Suprapubic skin (tissue), 4 donors: ENCODE data around the gene C17orf78. TPM values are rescaled to one million over a fixed set of nuclear protein-coding genes. Genes with fewer than 3 reads are reported as not detected.
"Not testable (repeated sequence)": the region's sequence is repeated elsewhere in the genome, so short reads cannot be mapped to it uniquely, and the experiment has no call there.

Experiments used
- DNase-seq, 2 donors: peaks; one replicate each; pipeline ENCODE4 v3.0.0-alpha.2; 2019; ENCODE audit warnings: low spot score in 2 of 2
- H3K27ac ChIP-seq: fragments of 200-600 bp; sonication (generic); one replicate; pipeline ENCODE4 v1.5.1; 2019
- H3K27me3 ChIP-seq: fragments of 200-600 bp; sonication (generic); one replicate; pipeline ENCODE4 v1.5.1; 2019
- H3K36me3 ChIP-seq: fragments of 200-600 bp; sonication (generic); one replicate; pipeline ENCODE4 v1.5.1; 2019
- H3K4me1 ChIP-seq: fragments of 200-600 bp; sonication (generic); one replicate; pipeline ENCODE4 v1.5.1; 2019
- H3K4me3 ChIP-seq: fragments of 200-600 bp; sonication (generic); one replicate; pipeline ENCODE4 v1.5.1; 2019; ENCODE audit warnings: mild to moderate bottlenecking
- H3K9me3 ChIP-seq: fragments of 200-600 bp; sonication (generic); one replicate; pipeline ENCODE4 v1.5.1; 2019
- CTCF ChIP-seq, 2 donors: fragments of 200-600 bp in 1 of 2; fragments of 450-650 bp in 1 of 2; sonication (generic) in 1 of 2; IDR thresholded peaks; one replicate each; pipeline ENCODE4 v1.5.1; 2016 to 2019; ENCODE audit warnings: antibody characterized with exemption in 2 of 2, mild to moderate bottlenecking in 1 of 2, moderate library complexity in 1 of 2
- EP300 ChIP-seq: sonication (generic); formaldehyde crosslinking; IDR thresholded peaks from one replicate; pipeline ENCODE4 v1.6.1; 2017; ENCODE audit warnings: antibody characterized with exemption
- POLR2A ChIP-seq, 2 donors: fragments of 450-650 bp; IDR thresholded peaks; one replicate each; pipeline ENCODE4 v1.6.1; 2017; ENCODE audit warnings: antibody characterized with exemption in 2 of 2, mild to moderate bottlenecking in 2 of 2, moderate library complexity in 2 of 2
- POLR2AphosphoS5 ChIP-seq, 3 donors: sonication (generic); formaldehyde crosslinking; IDR thresholded peaks; one replicate each; pipeline ENCODE4 v1.6.1; 2017; ENCODE audit warnings: antibody characterized with exemption in 3 of 3
- WGBS: methylation state at CpG from one replicate; pipeline ENCODE4 v1.1.5; 2018; 5-methylcytosine and 5-hydroxymethylcytosine counted together
- total RNA-seq, 4 donors: library from RNA; depleted of rRNA; stranded (reverse); fragments of >200 nt; gene quantifications; one replicate each; pipeline ENCODE4 v1.1.0, GENCODE V29; 2016

The C17orf78 gene
- total RNA-seq, 4 donors from 2014 or later: not detected

- H3K4me1 ChIP-seq: peaks cover 11% of the 10 kb centered on the region
- H3K27me3 ChIP-seq: no peaks in the 10 kb centered on the region
- TF ChIP-seq POLR2AphosphoS5 (IDR thresholded peaks at IDR 0.05): no peak
- no peak for TF ChIP-seq EP300
- no peak overlapping the region for H3K4me3 ChIP-seq
- peaks cover 43% of the 10 kb centered on the region for H3K36me3 ChIP-seq
- 99% methylated on average over 3 of the region's 3 CpGs for WGBS
- no peak overlapping the region for H3K27ac ChIP-seq
- H3K9me3 ChIP-seq: no peaks in the 10 kb centered on the region
- DNase-seq: no peak
Measured at GRCh38 chr17:37429039-37429438, 53.3 kb downstream of the C17orf78 start.

GRCh38 chr17:37429453-37429852 is 53.7 kb downstream of the C17orf78 start:
- Histone ChIP-seq H3K27me3 (no peaks in the 10 kb centered on the region), H3K36me3 (peaks cover 39% of the 10 kb centered on the region), H3K4me1 (peaks cover 11% of the 10 kb centered on the region), H3K4me3 (no peak overlapping the region), H3K9me3 (no peaks in the 10 kb centered on the region), H3K27ac (peak overlapping the region; percentile 64)
- TF ChIP-seq POLR2A (IDR thresholded peaks at IDR 0.05) (no peak), POLR2AphosphoS5 (IDR thresholded peaks at IDR 0.05) (no peak), EP300 (no peak), CTCF (IDR thresholded peaks at IDR 0.05) (no peak)
- DNase-seq: no peak
- 94% methylated on average over 1 of the region's 1 CpG for WGBS

- H3K4me1 ChIP-seq: peaks cover 11% of the 10 kb centered on the region
- H3K27me3 ChIP-seq: no peaks in the 10 kb centered on the region
- H3K36me3 ChIP-seq: peaks cover 33% of the 10 kb centered on the region
- TF ChIP-seq POLR2AphosphoS5 (IDR thresholded peaks at IDR 0.05): no peak
- TF ChIP-seq EP300: no peak
- TF ChIP-seq CTCF (IDR thresholded peaks at IDR 0.05): no peak
- H3K27ac ChIP-seq: peak overlapping the region; percentile 64
- WGBS: 26% methylated on average over 1 of the region's 1 CpG
- no peak for DNase-seq
- H3K4me3 ChIP-seq: no peak overlapping the region
- H3K9me3 ChIP-seq: no peaks in the 10 kb centered on the region
Measured at GRCh38 chr17:37430051-37430627, 54.4 kb downstream of the C17orf78 start.

DNA sequence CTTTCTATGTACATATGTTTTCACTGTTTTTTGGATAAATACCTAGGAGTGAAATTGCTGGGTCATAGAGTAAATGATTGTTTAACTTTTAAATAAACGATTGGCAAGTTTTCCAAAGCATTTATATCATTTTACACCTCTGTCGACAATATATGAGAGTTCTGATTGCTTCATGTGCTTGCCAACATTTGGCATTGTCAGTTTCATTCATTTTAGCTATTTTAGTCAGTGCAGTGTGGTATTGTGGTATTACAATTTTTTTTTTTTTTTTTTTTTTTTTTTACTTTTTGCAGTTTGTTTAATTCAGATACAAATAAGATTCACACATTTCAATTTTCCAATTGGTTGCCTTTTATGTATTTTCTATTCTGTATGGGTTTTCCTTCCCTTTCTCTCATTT is 56.9 kb downstream of the C17orf78 start:
- 93% methylated on average over 2 of the region's 2 CpGs for WGBS
- Histone ChIP-seq H3K36me3 (peaks cover 23% of the 10 kb centered on the region), H3K9me3 (no peaks in the 10 kb centered on the region), H3K4me3 (no peak overlapping the region), H3K27ac (no peak overlapping the region), H3K4me1 (peaks cover 11% of the 10 kb centered on the region), H3K27me3 (no peaks in the 10 kb centered on the region)
- DNase-seq: no peak
- TF ChIP-seq CTCF (IDR thresholded peaks at IDR 0.05): no peak
- no peak for TF ChIP-seq POLR2AphosphoS5 (IDR thresholded peaks at IDR 0.05)
- TF ChIP-seq EP300: no peak
- no peak for TF ChIP-seq POLR2A (IDR thresholded peaks at IDR 0.05)

DNA sequence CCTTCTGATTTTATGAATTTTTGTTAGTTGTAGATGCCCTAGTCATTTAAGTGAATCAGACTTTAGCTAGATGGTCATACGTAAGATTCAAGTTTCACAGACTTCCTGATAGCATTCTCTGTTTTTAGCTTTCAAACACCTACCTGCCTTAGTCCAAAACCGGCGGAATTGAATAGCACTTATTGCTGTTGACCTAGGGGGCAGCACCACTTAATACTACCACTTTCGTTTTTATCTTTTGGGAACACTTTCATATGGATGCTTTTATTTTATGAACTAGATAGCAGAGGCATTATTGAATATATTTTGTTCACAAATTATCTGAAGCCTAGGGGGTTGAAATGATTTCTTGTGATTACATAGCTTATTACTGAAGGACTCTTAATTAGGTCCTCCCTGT is 62.4 kb downstream of the C17orf78 start:
- 72% methylated on average over 4 of the region's 4 CpGs for WGBS
- no peak for TF ChIP-seq CTCF (IDR thresholded peaks at IDR 0.05)
- no peak for TF ChIP-seq POLR2AphosphoS5 (IDR thresholded peaks at IDR 0.05)
- TF ChIP-seq EP300: no peak
- TF ChIP-seq POLR2A (IDR thresholded peaks at IDR 0.05): no peak
- Histone ChIP-seq H3K4me1 (no peaks in the 10 kb centered on the region), H3K27me3 (no peaks in the 10 kb centered on the region), H3K9me3 (no peaks in the 10 kb centered on the region), H3K27ac (no peak overlapping the region), H3K36me3 (peaks cover 49% of the 10 kb centered on the region), H3K4me3 (no peak overlapping the region)
- DNase-seq: no peak

- Histone ChIP-seq H3K27me3 (no peaks in the 10 kb centered on the region), H3K27ac (no peak overlapping the region), H3K4me1 (no peaks in the 10 kb centered on the region), H3K4me3 (no peak overlapping the region), H3K9me3 (no peaks in the 10 kb centered on the region), H3K36me3 (peaks cover 66% of the 10 kb centered on the region)
- DNase-seq: no peak
- 65% methylated on average over 2 of the region's 2 CpGs for WGBS
- TF ChIP-seq POLR2A (IDR thresholded peaks at IDR 0.05) (no peak), CTCF (IDR thresholded peaks at IDR 0.05) (no peak), POLR2AphosphoS5 (IDR thresholded peaks at IDR 0.05) (no peak), EP300 (no peak)
Measured at GRCh38 chr17:37440424-37440823, 64.6 kb downstream of the C17orf78 start.

DNA sequence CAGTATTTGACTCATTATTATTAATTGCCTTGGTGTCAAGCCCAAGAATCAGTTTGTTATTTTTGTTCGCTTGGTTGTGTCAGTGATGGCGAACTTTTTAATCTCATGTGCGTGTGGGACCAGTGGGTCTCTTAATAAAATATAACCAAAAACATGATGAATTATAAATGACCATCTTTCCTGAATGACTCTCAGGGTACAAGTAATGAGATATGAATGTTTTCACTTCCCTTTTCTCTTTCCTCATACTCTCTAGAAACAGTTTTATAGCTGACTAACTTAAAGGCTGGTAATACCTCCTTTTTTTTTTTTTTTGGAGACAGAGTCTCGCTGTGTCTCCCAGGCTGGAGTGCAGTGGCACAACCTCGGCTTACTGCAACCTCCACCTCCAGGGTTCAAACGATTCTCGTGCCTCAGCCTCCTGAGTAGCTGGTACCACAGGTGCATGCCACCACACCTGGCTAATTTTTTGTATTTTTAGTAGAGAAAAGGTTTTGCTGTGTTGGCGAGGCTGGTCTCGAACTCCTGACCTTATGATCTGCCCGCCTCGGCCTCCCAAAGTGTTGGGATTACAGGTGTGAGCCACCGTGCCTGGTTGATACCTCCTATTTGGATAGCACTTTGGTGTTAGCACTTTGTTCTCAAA is 65.7 kb downstream of the C17orf78 start:
- WGBS: 94% methylated on average over 12 of the region's 12 CpGs
- peaks cover 65% of the 10 kb centered on the region for H3K36me3 ChIP-seq
- H3K4me3 ChIP-seq, DNase-seq, H3K27me3 ChIP-seq, H3K27ac ChIP-seq, H3K9me3 ChIP-seq, H3K4me1 ChIP-seq: not testable (repeated sequence)
